RWPE2 (cell line): ENCODE results near the gene SKP1.
A peak's percentile ranks its signal among the peaks of the same experiment; 100 is the strongest.
"Not testable (repeated sequence)": the region's sequence is repeated elsewhere in the genome, so short reads cannot be mapped to it uniquely, and the experiment has no call there.

Source experiments
- ATAC-seq: fragments of 200-7000 bp; cut with Tn5 transposase; 3 replicates; pipeline ENCODE4 v1.9.1; 2021; ENCODE audit warnings: low read depth
- DNase-seq: peaks from one replicate; pipeline ENCODE4 v3.0.0-alpha.2; 2020; ENCODE audit warnings: low spot score
- H3K27ac ChIP-seq: fragments of 450-650 bp; 2 replicates; pipeline ENCODE4 v1.5.1; 2017; ENCODE audit warnings: mild to moderate bottlenecking; ENCODE audit not compliant: poor library complexity, severe bottlenecking
- H3K27me3 ChIP-seq: fragments of 250-450 bp; sonication (Bioruptor Pico); 2 replicates; pipeline ENCODE4 v1.5.1; 2021; ENCODE audit warnings: mild to moderate bottlenecking, moderate library complexity; ENCODE audit not compliant: insufficient read depth, poor library complexity, severe bottlenecking
- H3K36me3 ChIP-seq: fragments of 250-450 bp; sonication (Bioruptor Pico); 2 replicates; pipeline ENCODE4 v1.5.1; 2020; ENCODE audit warnings: low read depth, mild to moderate bottlenecking, moderate library complexity
- H3K4me1 ChIP-seq: fragments of 250-450 bp; sonication (Bioruptor Pico); 2 replicates; pipeline ENCODE4 v1.5.1; 2021; ENCODE audit warnings: mild to moderate bottlenecking, moderate library complexity; ENCODE audit not compliant: insufficient read depth, poor library complexity, severe bottlenecking
- H3K4me3 ChIP-seq: fragments of 250-450 bp; sonication (Bioruptor Pico); 2 replicates; pipeline ENCODE4 v1.5.1; 2021; ENCODE audit warnings: mild to moderate bottlenecking, moderate library complexity; ENCODE audit not compliant: severe bottlenecking
- H3K9me3 ChIP-seq: fragments of 250-450 bp; sonication (Bioruptor Pico); 2 replicates; pipeline ENCODE4 v1.5.1; 2021; ENCODE audit warnings: mild to moderate bottlenecking, moderate library complexity; ENCODE audit not compliant: severe bottlenecking
- CTCF ChIP-seq: fragments of 450-650 bp; IDR thresholded peaks from one replicate; pipeline ENCODE4 v1.5.1; 2017; ENCODE audit warnings: mild to moderate bottlenecking, moderate library complexity; ENCODE audit not compliant: poor library complexity, severe bottlenecking

The SKP1 gene

GRCh38 chr5:134223406-134224248, 46.9 kb upstream of the SKP1 start:
- ATAC-seq: no peak
- Histone ChIP-seq H3K27me3 (no peaks in the 10 kb centered on the region), H3K4me3 (peak overlapping the region; percentile 76), H3K36me3 (peaks cover 54% of the 10 kb centered on the region), H3K9me3 (no peaks in the 10 kb centered on the region), H3K4me1 (peaks cover 40% of the 10 kb centered on the region), H3K27ac (peak overlapping the region; percentile 92)
- TF ChIP-seq CTCF: no peak
- no peak for DNase-seq

GRCh38 chr5:134221690-134222089, 44.9 kb upstream of the SKP1 start:
- DNase-seq, H3K27ac ChIP-seq, ATAC-seq, H3K9me3 ChIP-seq, H3K27me3 ChIP-seq, H3K4me3 ChIP-seq: not testable (repeated sequence)
- Histone ChIP-seq H3K36me3 (peaks cover 70% of the 10 kb centered on the region), H3K4me1 (peaks cover 33% of the 10 kb centered on the region)

GRCh38 chr5:134215757-134216156, 39.0 kb upstream of the SKP1 start:
- H3K36me3 ChIP-seq: peaks cover 47% of the 10 kb centered on the region
- ATAC-seq: no peak
- no peak overlapping the region for H3K27ac ChIP-seq

GRCh38 chr5:134211263-134212031, 34.7 kb upstream of the SKP1 start:
- H3K9me3 ChIP-seq: not testable (repeated sequence)

More at GRCh38 chr5:134215757-134216156, 39.0 kb upstream of the SKP1 start:
- no peak for DNase-seq
- no peak for TF ChIP-seq CTCF
- peaks cover 8% of the 10 kb centered on the region for H3K4me1 ChIP-seq
- no peaks in the 10 kb centered on the region for H3K27me3 ChIP-seq
- peaks cover 6% of the 10 kb centered on the region for H3K9me3 ChIP-seq
- no peak overlapping the region for H3K4me3 ChIP-seq

GRCh38 chr5:134209477-134210245, 32.9 kb upstream of the SKP1 start:
- H3K36me3 ChIP-seq: peaks cover 45% of the 10 kb centered on the region
- TF ChIP-seq CTCF: no peak
- H3K27me3 ChIP-seq: no peaks in the 10 kb centered on the region
- ATAC-seq: no peak
- no peak overlapping the region for H3K27ac ChIP-seq
- no peak overlapping the region for H3K4me3 ChIP-seq
- H3K4me1 ChIP-seq: no peaks in the 10 kb centered on the region
- no peak for DNase-seq
- peaks cover 6% of the 10 kb centered on the region for H3K9me3 ChIP-seq

More at GRCh38 chr5:134211263-134212031, 34.7 kb upstream of the SKP1 start:
- H3K4me3 ChIP-seq, DNase-seq, H3K27me3 ChIP-seq, H3K4me1 ChIP-seq, H3K27ac ChIP-seq: not testable (repeated sequence)
- H3K36me3 ChIP-seq: peaks cover 28% of the 10 kb centered on the region
- ATAC-seq: peak; percentile 58; the same call in 2 of the 3 replicates
